Activated T-helper 9 cell treated with anti-CD3 and anti-CD28 coated beads, Interleukin-2, amount 50 U/mL, for 16 hours (primary cell): ENCODE data around the gene AP3M1.
"Not testable (repeated sequence)": the region's sequence is repeated elsewhere in the genome, so short reads cannot be mapped to it uniquely, and the experiment has no call there.

Experiments used
- DNase-seq: peaks from one replicate; pipeline ENCODE4 v3.0.0-alpha.2; 2020; ENCODE audit warnings: low read depth

Gene AP3M1

GRCh38 chr10:74163319-74164068 is 12.9 kb upstream of the AP3M1 start:
- DNase-seq, result no peak

GRCh38 chr10:74160013-74160412 is 9.4 kb upstream of the AP3M1 start:
- no peak for DNase-seq

GRCh38 chr10:74156919-74157289 is 6.3 kb upstream of the AP3M1 start:
- no peak for DNase-seq

GRCh38 chr10:74153676-74154075 is 3.0 kb upstream of the AP3M1 start:
- no peak for DNase-seq

- DNase-seq, result no peak
Observed at GRCh38 chr10:74153123-74153522, 2.5 kb upstream of the AP3M1 start.

GRCh38 chr10:74151879-74152722 is 1.5 kb upstream of the AP3M1 start:
- no peak for DNase-seq

GRCh38 chr10:74150990-74151878 is 606 bp upstream of the AP3M1 start, which contains the start of gene ADK:
TSS of gene ADK (plus strand) at chr10:74151221. CDS start at chr10:74151279, 58 bp downstream.
- peak; percentile 99 for DNase-seq

- DNase-seq, result not testable (repeated sequence)
Observed at GRCh38 chr10:74146980-74147379, 3.6 kb downstream of the AP3M1 start.

GRCh38 chr10:74145133-74145532 is 5.5 kb downstream of the AP3M1 start:
- DNase-seq, result no peak

GRCh38 chr10:74140553-74140952 is 10.1 kb downstream of the AP3M1 start:
- DNase-seq, result no peak

GRCh38 chr10:74139981-74140380 is 10.6 kb downstream of the AP3M1 start:
- no peak for DNase-seq

GRCh38 chr10:74138596-74138995 is 12.0 kb downstream of the AP3M1 start:
- DNase-seq, result not testable (repeated sequence)

GRCh38 chr10:74137992-74138391 is 12.6 kb downstream of the AP3M1 start:
- no peak for DNase-seq

- no peak for DNase-seq
Observed at GRCh38 chr10:74135452-74135851, 15.2 kb downstream of the AP3M1 start.

GRCh38 chr10:74133923-74134820 is 16.5 kb downstream of the AP3M1 start:
- no peak for DNase-seq

GRCh38 chr10:74123081-74123480 is 27.5 kb downstream of the AP3M1 start:
- DNase-seq, result no peak

GRCh38 chr10:74122060-74122459 is 28.6 kb downstream of the AP3M1 start:
- DNase-seq, result no peak

- DNase-seq, result no peak
Observed at GRCh38 chr10:74121368-74121767, 29.3 kb downstream of the AP3M1 start.

- no peak for DNase-seq
Observed at GRCh38 chr10:74120911-74121310, 29.7 kb downstream of the AP3M1 start.

GRCh38 chr10:74118804-74119203 is 31.8 kb downstream of the AP3M1 start:
- DNase-seq, result no peak

GRCh38 chr10:74117738-74118137 is 32.9 kb downstream of the AP3M1 start:
- DNase-seq, result no peak
